Measurements from ENCODE around the gene LTBP2.
A peak's percentile ranks its signal among the peaks of the same experiment; 100 is the strongest.

Gene LTBP2

DNA sequence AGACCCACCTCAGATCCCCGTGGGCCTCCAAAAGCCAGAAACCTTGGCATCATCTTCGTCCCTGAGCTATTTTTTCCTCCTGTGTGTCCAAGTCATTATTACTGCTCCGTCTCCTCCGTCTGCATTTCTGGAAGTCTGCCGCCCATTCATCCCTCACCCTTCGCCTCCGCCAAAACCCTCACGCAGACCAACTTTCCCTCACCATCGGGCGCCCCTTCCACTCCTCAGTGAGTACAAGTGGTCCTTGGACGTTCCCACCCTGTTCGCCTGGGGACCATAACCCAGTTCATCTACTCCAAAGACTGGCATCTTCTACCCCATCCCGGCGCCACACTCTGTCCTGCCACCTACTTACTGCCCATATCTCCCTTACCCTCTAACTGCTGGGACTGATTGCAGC, 3.7 kb upstream of the LTBP2 start:
- Histone ChIP-seq H4K91ac (ENCODE audit: low read depth, low read length) (peak overlapping the region; percentile 31), H3K9me3 (ENCODE audit: insufficient read depth, low read depth, low read length) (peaks cover 2% of the 10 kb centered on the region), H2AFZ (ENCODE audit: insufficient read depth, low read length, poor library complexity) (no peak overlapping the region), H3K14ac (ENCODE audit: low read length) (no peak overlapping the region), H3K18ac (ENCODE audit: low read length) (no peak overlapping the region), H4K12ac (ENCODE audit: low read depth, low read length) (no peak overlapping the region), H2BK5ac (ENCODE audit: low read depth, low read length, poor library complexity) (no peak overlapping the region), H2BK12ac (ENCODE audit: low read length) (peak overlapping the region; percentile 51), H3K79me1 (ENCODE audit: low read length) (peaks cover 33% of the 10 kb centered on the region), H2AK5ac (ENCODE audit: low read length) (peak overlapping the region; percentile 32), H4K8ac (ENCODE audit: low read depth, low read length) (no peak overlapping the region), H3K23ac (ENCODE audit: low read length) (no peak overlapping the region), H3K27ac (ENCODE audit: low read depth, low read length) (no peak overlapping the region), H3K79me2 (ENCODE audit: control insufficient read depth, insufficient read depth, low read length, poor library complexity) (no peaks in the 10 kb centered on the region), H3K36me3 (ENCODE audit: control insufficient read depth in 1 of 2, insufficient read depth in 2 of 2, low read length in 2 of 2) (no peaks in the 10 kb centered on the region), H3K27me3 (ENCODE audit: insufficient read depth, low read length) (peaks cover 16% of the 10 kb centered on the region), H3K4me2 (ENCODE audit: low read length) (no peak overlapping the region), H3K9ac (ENCODE audit: low read length) (no peak overlapping the region), H3K4me3 (ENCODE audit: low read depth, low read length) (no peak overlapping the region), H3K4ac (ENCODE audit: low read depth, low read length) (no peak overlapping the region), H2BK120ac (ENCODE audit: insufficient read depth, low read length, poor library complexity) (peak overlapping the region; percentile 4), H3K4me1 (ENCODE audit: control insufficient read depth in 1 of 2, insufficient read depth in 2 of 2, low read length in 2 of 2) (peaks cover 27 to 36% of the 10 kb centered on the region in 2 experiments)
- WGBS (ENCODE audit: extremely low coverage, insufficient coverage, insufficient read length): 100% methylated on average over 5 of the region's 14 CpGs
- DNase-seq: no peak

DNA sequence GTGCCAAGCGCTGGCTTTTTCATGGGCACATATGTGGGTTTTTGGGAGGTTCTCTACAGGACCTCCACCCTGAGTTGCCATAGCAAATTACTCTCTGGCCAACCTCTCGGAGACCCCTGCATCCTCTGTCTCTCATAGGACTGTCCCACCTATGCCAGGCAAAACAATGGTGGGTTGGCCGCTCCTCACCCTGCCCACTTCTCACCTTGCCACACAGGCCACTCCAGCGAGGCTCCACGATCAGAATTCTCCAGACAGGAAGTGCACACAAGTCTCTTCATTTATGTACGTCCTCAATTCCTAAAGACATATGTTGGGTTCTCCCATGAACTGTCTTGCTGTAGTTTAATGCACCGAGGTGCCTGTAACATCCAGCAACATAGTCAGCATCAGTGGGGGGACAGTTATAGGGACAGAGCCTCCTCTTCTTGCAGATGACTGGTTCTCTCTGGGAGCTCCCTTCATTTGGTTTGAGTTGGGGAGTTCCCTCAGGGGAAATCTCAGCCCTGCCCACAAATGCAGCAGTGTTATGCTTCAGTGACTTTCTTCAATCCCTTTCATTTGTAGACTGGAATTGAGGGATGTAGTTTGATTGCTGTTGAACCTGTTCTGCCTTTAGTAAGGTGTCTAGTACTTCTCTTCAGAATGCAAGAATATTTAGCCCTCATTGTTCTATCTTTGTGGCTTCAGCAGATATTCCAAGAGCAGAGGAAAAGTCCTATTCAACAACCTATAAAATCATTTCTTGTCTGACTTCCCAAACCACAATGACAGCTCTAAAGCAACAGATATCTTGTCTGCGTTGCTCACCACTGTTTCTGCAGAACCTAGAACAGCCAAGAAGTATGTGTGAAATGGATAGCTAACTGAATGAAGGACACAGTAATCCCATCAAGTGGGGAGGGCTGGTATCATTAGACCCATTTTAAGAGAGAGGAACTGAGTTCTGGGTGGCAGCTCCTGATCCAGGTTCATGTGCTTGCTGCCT, 2.8 kb upstream of the LTBP2 start:
- no CpG with 5 or more reads among the region's 8 CpGs for WGBS (ENCODE audit: extremely low coverage, insufficient coverage, insufficient read length)
- peaks cover 22% of the 10 kb centered on the region for H3K27me3 ChIP-seq (ENCODE audit: insufficient read depth, low read length)
- no peak overlapping the region for H4K8ac ChIP-seq (ENCODE audit: low read depth, low read length)
- peak overlapping the region; percentile 27 for H2BK120ac ChIP-seq (ENCODE audit: insufficient read depth, low read length, poor library complexity)
- H3K79me2 ChIP-seq (ENCODE audit: control insufficient read depth, insufficient read depth, low read length, poor library complexity): no peaks in the 10 kb centered on the region
- no peak overlapping the region for H3K4ac ChIP-seq (ENCODE audit: low read depth, low read length)
- H2BK5ac ChIP-seq (ENCODE audit: low read depth, low read length, poor library complexity): no peak overlapping the region
- H3K36me3 ChIP-seq (ENCODE audit: control insufficient read depth in 1 of 2, insufficient read depth in 2 of 2, low read length in 2 of 2): no peaks in the 10 kb centered on the region
- no peak overlapping the region for H4K12ac ChIP-seq (ENCODE audit: low read depth, low read length)
- no peak overlapping the region for H3K9ac ChIP-seq (ENCODE audit: low read length)
- peaks cover 27% of the 10 kb centered on the region for H3K79me1 ChIP-seq (ENCODE audit: low read length)
- DNase-seq: no peak
- peak overlapping the region; percentile 31 for H4K91ac ChIP-seq (ENCODE audit: low read depth, low read length)
- H3K18ac ChIP-seq (ENCODE audit: low read length): no peak overlapping the region
- H2BK12ac ChIP-seq (ENCODE audit: low read length): no peak overlapping the region
- H3K4me1 ChIP-seq (ENCODE audit: control insufficient read depth in 1 of 2, insufficient read depth in 2 of 2, low read length in 2 of 2): peaks cover 20 to 28% of the 10 kb centered on the region in 2 experiments
- H2AK5ac ChIP-seq (ENCODE audit: low read length): peak overlapping the region; percentile 11
- no peak overlapping the region for H3K4me2 ChIP-seq (ENCODE audit: low read length)
- no peak overlapping the region for H3K14ac ChIP-seq (ENCODE audit: low read length)
- no peak overlapping the region for H3K4me3 ChIP-seq (ENCODE audit: low read depth, low read length)
- H3K9me3 ChIP-seq (ENCODE audit: insufficient read depth, low read depth, low read length): peaks cover 2% of the 10 kb centered on the region
- no peak overlapping the region for H3K27ac ChIP-seq (ENCODE audit: low read depth, low read length)
- no peak overlapping the region for H3K23ac ChIP-seq (ENCODE audit: low read length)
- H2AFZ ChIP-seq (ENCODE audit: insufficient read depth, low read length, poor library complexity): no peak overlapping the region

DNA sequence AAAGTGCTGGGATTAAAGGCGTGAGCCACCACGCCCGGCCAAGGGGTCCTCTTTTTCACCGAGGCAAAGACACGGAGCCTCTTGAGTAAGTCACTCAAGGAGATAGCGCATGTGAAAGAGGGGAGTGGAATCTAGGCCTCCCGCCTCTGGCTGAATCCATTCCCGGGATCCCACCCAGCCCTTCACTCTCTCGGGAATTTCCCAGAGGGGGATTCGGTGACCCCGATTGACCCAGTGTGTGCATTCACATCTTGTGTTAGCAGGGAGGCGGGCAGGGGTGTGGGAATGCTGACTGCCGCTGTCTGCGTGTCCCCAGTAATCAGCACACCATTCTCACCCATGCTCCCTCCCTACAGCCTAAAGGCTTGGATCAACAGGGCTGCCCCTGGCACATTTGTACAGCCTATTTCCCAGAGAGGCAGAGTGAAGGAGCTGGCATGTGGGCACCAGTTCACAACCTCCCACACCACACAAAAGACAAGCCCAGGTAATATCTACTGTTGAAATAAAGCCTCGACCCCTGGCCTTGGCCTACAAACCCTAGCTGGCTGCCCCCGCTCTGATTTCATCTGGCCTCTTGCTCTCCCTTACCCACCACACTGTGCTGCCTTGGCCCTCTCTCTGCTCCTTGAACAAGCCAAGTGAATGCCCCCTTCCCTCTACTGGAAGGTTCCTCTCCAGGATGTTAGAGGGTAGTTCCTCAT, 1.3 kb upstream of the LTBP2 start:
- H3K27me3 ChIP-seq (ENCODE audit: insufficient read depth, low read length): peaks cover 22% of the 10 kb centered on the region
- H4K8ac ChIP-seq (ENCODE audit: low read depth, low read length): no peak overlapping the region
- peaks cover 10 to 15% of the 10 kb centered on the region in 2 experiments for H3K4me1 ChIP-seq (ENCODE audit: control insufficient read depth in 1 of 2, insufficient read depth in 2 of 2, low read length in 2 of 2)
- peak overlapping the region; percentile 56 for H2AK5ac ChIP-seq (ENCODE audit: low read length)
- H3K4me2 ChIP-seq (ENCODE audit: low read length): no peak overlapping the region
- no peak overlapping the region for H2BK5ac ChIP-seq (ENCODE audit: low read depth, low read length, poor library complexity)
- H3K79me2 ChIP-seq (ENCODE audit: control insufficient read depth, insufficient read depth, low read length, poor library complexity): no peaks in the 10 kb centered on the region
- H3K27ac ChIP-seq (ENCODE audit: low read depth, low read length): no peak overlapping the region
- WGBS (ENCODE audit: extremely low coverage, insufficient coverage, insufficient read length): no CpG with 5 or more reads among the region's 16 CpGs
- no peak overlapping the region for H2AFZ ChIP-seq (ENCODE audit: insufficient read depth, low read length, poor library complexity)
- H3K36me3 ChIP-seq (ENCODE audit: control insufficient read depth in 1 of 2, insufficient read depth in 2 of 2, low read length in 2 of 2): no peaks in the 10 kb centered on the region
- H3K9me3 ChIP-seq (ENCODE audit: insufficient read depth, low read depth, low read length): peaks cover 2% of the 10 kb centered on the region
- H3K4ac ChIP-seq (ENCODE audit: low read depth, low read length): no peak overlapping the region
- H3K9ac ChIP-seq (ENCODE audit: low read length): no peak overlapping the region
- DNase-seq: no peak
- peak overlapping the region; percentile 21 for H2BK12ac ChIP-seq (ENCODE audit: low read length)
- H3K4me3 ChIP-seq (ENCODE audit: low read depth, low read length): no peak overlapping the region
- H3K14ac ChIP-seq (ENCODE audit: low read length): no peak overlapping the region
- H4K91ac ChIP-seq (ENCODE audit: low read depth, low read length): no peak overlapping the region
- H3K18ac ChIP-seq (ENCODE audit: low read length): no peak overlapping the region
- H4K12ac ChIP-seq (ENCODE audit: low read depth, low read length): no peak overlapping the region
- peak overlapping the region; percentile 29 for H2BK120ac ChIP-seq (ENCODE audit: insufficient read depth, low read length, poor library complexity)
- no peak overlapping the region for H3K23ac ChIP-seq (ENCODE audit: low read length)
- peaks cover 16% of the 10 kb centered on the region for H3K79me1 ChIP-seq (ENCODE audit: low read length)

- H3K4ac ChIP-seq (ENCODE audit: low read depth, low read length): no peak overlapping the region
- peaks cover 7 to 13% of the 10 kb centered on the region in 2 experiments for H3K4me1 ChIP-seq (ENCODE audit: control insufficient read depth in 1 of 2, insufficient read depth in 2 of 2, low read length in 2 of 2)
Measured at GRCh38 chr14:74612350-74613021, 449 bp upstream of the LTBP2 start.

More at GRCh38 chr14:74612350-74613021, 449 bp upstream of the LTBP2 start:
- H3K79me2 ChIP-seq (ENCODE audit: control insufficient read depth, insufficient read depth, low read length, poor library complexity): no peaks in the 10 kb centered on the region
- peak overlapping the region; percentile 59 for H3K14ac ChIP-seq (ENCODE audit: low read length)
- H4K8ac ChIP-seq (ENCODE audit: low read depth, low read length): peak overlapping the region; percentile 42
- H3K9me3 ChIP-seq (ENCODE audit: insufficient read depth, low read depth, low read length): peaks cover 2% of the 10 kb centered on the region
- peak overlapping the region; percentile 38 for H2AFZ ChIP-seq (ENCODE audit: insufficient read depth, low read length, poor library complexity)
- H2BK120ac ChIP-seq (ENCODE audit: insufficient read depth, low read length, poor library complexity): peak overlapping the region; percentile 3
- peak; percentile 64 to 84 for DNase-seq
- H2BK5ac ChIP-seq (ENCODE audit: low read depth, low read length, poor library complexity): no peak overlapping the region
- no CpG with 5 or more reads among the region's 69 CpGs for WGBS (ENCODE audit: extremely low coverage, insufficient coverage, insufficient read length)
- no peak overlapping the region for H3K9ac ChIP-seq (ENCODE audit: low read length)
- H3K79me1 ChIP-seq (ENCODE audit: low read length): peaks cover 14% of the 10 kb centered on the region
- peak overlapping the region; percentile 67 for H3K4me2 ChIP-seq (ENCODE audit: low read length)
- H3K4me3 ChIP-seq (ENCODE audit: low read depth, low read length): peak overlapping the region; percentile 70
- H2BK12ac ChIP-seq (ENCODE audit: low read length): no peak overlapping the region
- H4K91ac ChIP-seq (ENCODE audit: low read depth, low read length): peak overlapping the region; percentile 63
- no peak overlapping the region for H4K12ac ChIP-seq (ENCODE audit: low read depth, low read length)
- H2AK5ac ChIP-seq (ENCODE audit: low read length): no peak overlapping the region
- peak overlapping the region; percentile 21 for H3K18ac ChIP-seq (ENCODE audit: low read length)
- no peaks in the 10 kb centered on the region for H3K36me3 ChIP-seq (ENCODE audit: control insufficient read depth in 1 of 2, insufficient read depth in 2 of 2, low read length in 2 of 2)
- H3K27me3 ChIP-seq (ENCODE audit: insufficient read depth, low read length): peaks cover 22% of the 10 kb centered on the region
- H3K23ac ChIP-seq (ENCODE audit: low read length): no peak overlapping the region
- no peak overlapping the region for H3K27ac ChIP-seq (ENCODE audit: low read depth, low read length)

All from trophoblast cell (in vitro differentiated cells and primary cell).